Thyroid gland (tissue), 4 donors: ENCODE results near the gene XG.

ENCODE experiments used
- CTCF ChIP-seq, 6 experiments: fragments of 200-600 bp in 3 of 6; fragments of 450-650 bp in 3 of 6; sonication (generic) in 3 of 6; IDR thresholded peaks; one replicate each; pipeline ENCODE4 v1.5.1; 2016 to 2019; ENCODE audit warnings: antibody characterized with exemption in 6 of 6, mild to moderate bottlenecking in 2 of 6, inconsistent platforms in 1 of 6, moderate library complexity in 1 of 6
- POLR2A ChIP-seq, 2 donors: fragments of 450-650 bp; IDR thresholded peaks; one replicate each; pipeline ENCODE4 v1.6.1; 2017; ENCODE audit warnings: antibody characterized with exemption in 2 of 2, mild to moderate bottlenecking in 2 of 2, moderate library complexity in 1 of 2

- TF ChIP-seq POLR2A (IDR thresholded peaks at IDR 0.05) (no peak), CTCF (IDR thresholded peaks at IDR 0.05) (no peak)
Observed at GRCh38 chrX:2741386-2741785, 10.5 kb upstream of the XG start.
